ENCODE results near the gene PDE6A. TPM values are rescaled to one million over a fixed set of nuclear protein-coding genes. Genes with fewer than 3 reads are reported as not detected.
A peak's percentile ranks its signal among the peaks of the same experiment; 100 is the strongest.

Gene PDE6A
- total and polyA plus RNA-seq, 9 donors: 0.05 to 0.68 (median 0.15) TPM

DNA sequence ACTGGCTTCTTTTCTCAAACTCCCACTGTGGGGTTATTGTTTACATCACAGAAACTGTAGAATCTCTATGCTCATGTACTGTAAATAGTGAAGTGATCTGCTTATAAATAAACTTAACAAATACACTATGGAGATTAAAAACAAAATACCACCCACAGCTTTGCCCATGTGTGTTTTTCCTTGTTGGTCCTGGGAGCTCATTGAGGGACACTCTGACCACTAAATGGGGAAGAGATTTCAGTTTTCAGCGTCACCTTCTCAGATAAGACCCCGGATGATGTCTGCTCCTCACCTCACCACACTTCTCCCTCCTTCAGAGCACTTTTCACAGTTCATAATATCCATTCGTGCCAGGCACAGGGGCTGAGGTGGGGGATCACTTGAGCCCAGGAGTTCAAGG, 89.7 kb downstream of the PDE6A start:
- H3K4me3 ChIP-seq: no peak overlapping the region
- TF ChIP-seq EP300 (IDR thresholded peaks at IDR 0.05) (no peak), POLR2A (IDR thresholded peaks at IDR 0.05) (no peak)
- no peaks in the 10 kb centered on the region for H3K36me3 ChIP-seq
- H3K27ac ChIP-seq: no peak overlapping the region
- intact Hi-C loops (cut with DNase I): loop anchor here in 1 of 4 donors (5.0 kb wide), 1 partner anchor 137 kb away; no protein-coding TSS in a partner anchor
- H3K27me3 ChIP-seq: no peaks in the 10 kb centered on the region
- WGBS, 3 donors: 30 to 59% (median 50%) methylated on average over 3 of the region's 3 CpGs
- DNase-seq: no peak
- H3K9me3 ChIP-seq: no peaks in the 10 kb centered on the region
- H3K4me1 ChIP-seq (ENCODE audit: insufficient read depth): no peaks in the 10 kb centered on the region

DNA sequence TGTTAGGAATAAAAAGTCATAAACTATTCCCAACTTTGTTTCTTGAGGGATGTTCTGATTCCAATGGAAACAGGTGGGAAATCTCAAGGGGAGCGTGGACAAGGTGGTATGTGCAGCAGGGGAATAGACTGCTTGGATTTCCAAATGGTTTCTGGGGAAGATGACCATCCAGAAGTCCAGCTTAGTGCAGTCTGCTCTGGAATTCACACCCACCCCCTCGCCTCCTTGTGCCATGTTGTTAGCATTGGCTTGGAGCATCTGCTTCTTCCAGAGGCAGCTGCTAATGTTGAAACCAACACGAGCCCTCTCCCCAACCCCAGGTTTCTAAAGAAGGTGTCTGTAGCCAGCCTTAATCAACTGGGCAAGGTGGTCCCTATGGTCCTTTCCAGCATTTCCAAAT, 90.9 kb downstream of the PDE6A start:
- Histone ChIP-seq H3K36me3 (no peaks in the 10 kb centered on the region), H3K27ac (no peak overlapping the region), H3K27me3 (no peaks in the 10 kb centered on the region), H3K4me3 (no peak overlapping the region), H3K4me1 (ENCODE audit: insufficient read depth) (no peaks in the 10 kb centered on the region), H3K9me3 (no peaks in the 10 kb centered on the region)
- DNase-seq: no peak
- 32 to 54% (median 42%) methylated on average over 3 of the region's 3 CpGs for WGBS, 3 donors
- TF ChIP-seq, protein P1, sequence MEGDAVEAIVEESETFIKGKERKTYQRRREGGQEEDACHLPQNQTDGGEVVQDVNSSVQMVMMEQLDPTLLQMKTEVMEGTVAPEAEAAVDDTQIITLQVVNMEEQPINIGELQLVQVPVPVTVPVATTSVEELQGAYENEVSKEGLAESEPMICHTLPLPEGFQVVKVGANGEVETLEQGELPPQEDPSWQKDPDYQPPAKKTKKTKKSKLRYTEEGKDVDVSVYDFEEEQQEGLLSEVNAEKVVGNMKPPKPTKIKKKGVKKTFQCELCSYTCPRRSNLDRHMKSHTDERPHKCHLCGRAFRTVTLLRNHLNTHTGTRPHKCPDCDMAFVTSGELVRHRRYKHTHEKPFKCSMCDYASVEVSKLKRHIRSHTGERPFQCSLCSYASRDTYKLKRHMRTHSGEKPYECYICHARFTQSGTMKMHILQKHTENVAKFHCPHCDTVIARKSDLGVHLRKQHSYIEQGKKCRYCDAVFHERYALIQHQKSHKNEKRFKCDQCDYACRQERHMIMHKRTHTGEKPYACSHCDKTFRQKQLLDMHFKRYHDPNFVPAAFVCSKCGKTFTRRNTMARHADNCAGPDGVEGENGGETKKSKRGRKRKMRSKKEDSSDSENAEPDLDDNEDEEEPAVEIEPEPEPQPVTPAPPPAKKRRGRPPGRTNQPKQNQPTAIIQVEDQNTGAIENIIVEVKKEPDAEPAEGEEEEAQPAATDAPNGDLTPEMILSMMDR (IDR thresholded peaks at IDR 0.05): no peak
- TF ChIP-seq EP300 (IDR thresholded peaks at IDR 0.05): no peak
- no peak for TF ChIP-seq POLR2A (IDR thresholded peaks at IDR 0.05)
- intact Hi-C loops (cut with DNase I): loop anchor here in 1 of 4 donors (5.0 kb wide), 1 partner anchor 139 kb away; no protein-coding TSS in a partner anchor

DNA sequence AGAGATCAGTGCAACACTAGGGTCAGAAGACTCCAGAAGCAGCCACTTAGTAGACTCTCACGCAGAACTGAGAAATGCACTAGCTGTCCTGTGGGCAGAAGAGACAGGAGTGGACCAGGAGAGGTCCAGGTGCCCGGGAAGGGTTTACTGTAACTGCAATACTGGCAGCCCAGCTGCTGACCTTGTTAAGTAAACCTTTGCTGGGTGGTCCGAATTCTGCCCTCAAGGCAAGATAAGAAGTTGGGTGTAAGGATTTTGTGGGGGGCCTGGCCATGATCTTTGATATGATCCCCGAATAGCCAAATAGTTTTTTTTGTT, 91.3 kb downstream of the PDE6A start:
- no peaks in the 10 kb centered on the region for H3K27me3 ChIP-seq
- TF ChIP-seq, protein P1 (IDR thresholded peaks at IDR 0.05): no peak
- TF ChIP-seq POLR2A (IDR thresholded peaks at IDR 0.05) (no peak), EP300 (IDR thresholded peaks at IDR 0.05) (no peak)
- DNase-seq: no peak
- no peaks in the 10 kb centered on the region for H3K4me1 ChIP-seq (ENCODE audit: insufficient read depth)
- intact Hi-C loops (cut with DNase I): loop anchor here in 1 of 4 donors (5.0 kb wide), 1 partner anchor 139 kb away; no protein-coding TSS in a partner anchor
- H3K27ac ChIP-seq: no peak overlapping the region
- no peaks in the 10 kb centered on the region for H3K9me3 ChIP-seq
- WGBS, 3 donors: 14 to 24% (median 18%) methylated on average over 4 of the region's 4 CpGs
- no peaks in the 10 kb centered on the region for H3K36me3 ChIP-seq
- H3K4me3 ChIP-seq: no peak overlapping the region

DNA sequence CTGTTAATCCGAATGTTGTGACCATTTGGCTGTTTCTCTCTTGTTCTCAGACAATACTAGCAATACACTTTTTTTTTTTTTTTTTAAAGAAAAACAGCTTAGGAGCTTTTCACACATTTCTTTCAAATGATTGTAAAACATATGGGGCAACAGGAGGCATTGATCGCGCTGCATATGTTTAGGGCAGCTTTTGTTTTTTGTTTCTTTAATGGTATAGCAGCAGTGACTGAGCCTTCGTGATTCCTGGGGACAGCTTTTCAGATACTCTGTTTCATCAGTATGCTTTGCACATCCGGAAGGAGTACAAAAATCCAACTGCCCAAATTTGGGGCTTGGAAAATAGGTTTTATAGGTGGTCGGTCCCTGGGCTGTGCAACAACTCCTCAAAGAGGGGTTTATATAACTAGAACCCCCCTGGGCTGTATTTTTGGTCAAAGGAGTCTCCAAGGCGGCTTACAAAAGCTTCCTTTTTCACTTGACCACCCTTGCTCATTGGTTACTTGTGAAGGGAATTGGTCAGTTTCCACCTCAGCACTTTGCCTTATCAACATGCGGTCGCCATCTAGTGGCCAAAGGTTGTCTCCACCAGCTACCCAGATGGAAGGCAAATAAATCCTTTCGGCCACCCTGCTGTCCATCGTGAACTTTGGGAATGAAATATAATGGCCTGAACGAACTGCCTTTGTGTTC, 91.8 kb downstream of the PDE6A start:
- no peak overlapping the region for H3K27ac ChIP-seq

More for the DNA sequence above, 91.8 kb downstream of the PDE6A start:
- no peaks in the 10 kb centered on the region for H3K9me3 ChIP-seq
- WGBS, 3 donors: 36 to 42% (median 37%) methylated on average over 12 of the region's 12 CpGs
- peak; percentile 69 to 80 (median 79) for DNase-seq
- no peaks in the 10 kb centered on the region for H3K27me3 ChIP-seq
- H3K4me1 ChIP-seq (ENCODE audit: insufficient read depth): no peaks in the 10 kb centered on the region
- no peak overlapping the region for H3K4me3 ChIP-seq
- intact Hi-C loops (cut with DNase I): loop anchor here in 1 of 4 donors (5.0 kb wide), 1 partner anchor 140 kb away; no protein-coding TSS in a partner anchor
- TF ChIP-seq, protein P1 (IDR thresholded peaks at IDR 0.05): peak; percentile 66 to 71 (median 69)
- TF ChIP-seq POLR2A (IDR thresholded peaks at IDR 0.05): no peak
- TF ChIP-seq EP300 (IDR thresholded peaks at IDR 0.05): no peak
- H3K36me3 ChIP-seq: no peaks in the 10 kb centered on the region

Measured in ovary (tissue), 9 donors.